Progenitor cell of endocrine pancreas (in vitro differentiated cells): ENCODE data around the gene TMEM44. TPM values are rescaled to one million over a fixed set of nuclear protein-coding genes. Genes with fewer than 3 reads are reported as not detected.

Source experiments
- DNase-seq: peaks from one replicate; pipeline ENCODE4 v3.0.0; 2021; ENCODE audit warnings: low spot score; ENCODE audit not compliant: unreplicated experiment
- H3K27ac Mint-ChIP-seq: 2 replicates; pipeline ENCODE4 v1.8.0; 2021; ENCODE audit warnings: mild to moderate bottlenecking, moderate library complexity, mixed read lengths
- H3K27me3 Mint-ChIP-seq: 2 replicates; pipeline ENCODE4 v1.8.0; 2021; ENCODE audit warnings: mixed read lengths
- H3K36me3 Mint-ChIP-seq: 2 replicates; pipeline ENCODE4 v1.8.0; 2022; ENCODE audit warnings: mixed read lengths; ENCODE audit not compliant: insufficient read depth
- H3K4me1 Mint-ChIP-seq: 2 replicates; pipeline ENCODE4 v1.8.0; 2021; ENCODE audit warnings: low read depth, mixed read lengths
- H3K4me3 Mint-ChIP-seq: 2 replicates; pipeline ENCODE4 v1.8.0; 2021; ENCODE audit warnings: low read depth, mild to moderate bottlenecking, moderate library complexity, mixed read lengths
- H3K9me3 Mint-ChIP-seq: 2 replicates; pipeline ENCODE4 v1.8.0; 2021; ENCODE audit warnings: low read depth, mixed read lengths
- CTCF ChIP-seq: fragments of 200-600 bp; sonication (generic); IDR thresholded peaks from one replicate; pipeline ENCODE4 v1.5.0; 2021; ENCODE audit warnings: antibody characterized with exemption, mild to moderate bottlenecking; ENCODE audit not compliant: unreplicated experiment
- total RNA-seq: library from RNA; stranded (reverse); gene quantifications from 2 replicates; pipeline ENCODE4 v1.2.1, GENCODE V29; 2021

Gene TMEM44
- total RNA-seq, 1 donor from 2014 or later, result 44.7 TPM

GRCh38 chr3:194570235-194570634, 63.0 kb downstream of the TMEM44 start:
- Mint-ChIP-seq H3K36me3 (no peaks in the 10 kb centered on the region), H3K27ac (peak overlapping the region; percentile 100), H3K9me3 (peaks cover 3% of the 10 kb centered on the region), H3K27me3 (no peaks in the 10 kb centered on the region), H3K4me1 (peaks cover 49% of the 10 kb centered on the region), H3K4me3 (no peak overlapping the region)
- TF ChIP-seq CTCF, result no peak
- no peak for DNase-seq

GRCh38 chr3:194569252-194569651, 64.0 kb downstream of the TMEM44 start:
- Mint-ChIP-seq H3K27me3 (no peaks in the 10 kb centered on the region), H3K27ac (peak overlapping the region; percentile 64), H3K36me3 (no peaks in the 10 kb centered on the region), H3K4me3 (no peak overlapping the region), H3K9me3 (peaks cover 3% of the 10 kb centered on the region), H3K4me1 (peaks cover 42% of the 10 kb centered on the region)
- no peak for DNase-seq
- no peak for TF ChIP-seq CTCF

- Mint-ChIP-seq H3K27ac (no peak overlapping the region), H3K4me1 (peaks cover 10% of the 10 kb centered on the region), H3K9me3 (peaks cover 3% of the 10 kb centered on the region), H3K27me3 (no peaks in the 10 kb centered on the region), H3K4me3 (no peak overlapping the region), H3K36me3 (no peaks in the 10 kb centered on the region)
- TF ChIP-seq CTCF, result no peak
- DNase-seq, result no peak
Observed at GRCh38 chr3:194565597-194566190, 67.5 kb downstream of the TMEM44 start.

- H3K4me1 Mint-ChIP-seq, result peaks cover 1% of the 10 kb centered on the region
- no peak for TF ChIP-seq CTCF
- no peak overlapping the region for H3K4me3 Mint-ChIP-seq
- H3K9me3 Mint-ChIP-seq, result peaks cover 3% of the 10 kb centered on the region
- no peaks in the 10 kb centered on the region for H3K36me3 Mint-ChIP-seq
- H3K27ac Mint-ChIP-seq, result no peak overlapping the region
- H3K27me3 Mint-ChIP-seq, result no peaks in the 10 kb centered on the region
- no peak for DNase-seq
Observed at GRCh38 chr3:194562986-194563385, 70.2 kb downstream of the TMEM44 start.

- Mint-ChIP-seq H3K27ac (no peak overlapping the region), H3K4me1 (peaks cover 7% of the 10 kb centered on the region), H3K36me3 (no peaks in the 10 kb centered on the region), H3K9me3 (no peaks in the 10 kb centered on the region), H3K27me3 (no peaks in the 10 kb centered on the region), H3K4me3 (no peak overlapping the region)
- no peak for TF ChIP-seq CTCF
- DNase-seq, result no peak
Observed at GRCh38 chr3:194561306-194561974, 71.8 kb downstream of the TMEM44 start.
